ENCODE measurements around the gene RHOF.

- TF ChIP-seq CTCF (IDR thresholded peaks at IDR 0.05; ENCODE audit: low read length) (no peak), EZH2 (IDR thresholded peaks at IDR 0.05; ENCODE audit: borderline replicate concordance, low read length) (no peak)
Measured at GRCh38 chr12:121813951-121814350, 20.5 kb upstream of the RHOF start.

All from OCI-LY1 (cell line).